Choroid plexus epithelial cell (primary cell): Measurements from ENCODE around the gene TTC3.
"Not testable (repeated sequence)": the region's sequence is repeated elsewhere in the genome, so short reads cannot be mapped to it uniquely, and the experiment has no call there.

Experiments used
- DNase-seq: peaks from one replicate; pipeline ENCODE4 v3.0.0-alpha.2; 2010; ENCODE audit warnings: low read depth
- H3K4me3 ChIP-seq: 2 replicates; pipeline ENCODE4 v1.5.1; 2011; ENCODE audit warnings: low read depth, mild to moderate bottlenecking, control low read depth, low read length, moderate library complexity
- TF ChIP-seq, protein P1 (sequence below): conservative IDR thresholded peaks from 2 replicates; pipeline ENCODE4 v1.5.1; 2011; ENCODE audit warnings: low read depth, mild to moderate bottlenecking, control low read depth, inconsistent platforms, low read length, moderate library complexity

The TTC3 gene

DNA sequence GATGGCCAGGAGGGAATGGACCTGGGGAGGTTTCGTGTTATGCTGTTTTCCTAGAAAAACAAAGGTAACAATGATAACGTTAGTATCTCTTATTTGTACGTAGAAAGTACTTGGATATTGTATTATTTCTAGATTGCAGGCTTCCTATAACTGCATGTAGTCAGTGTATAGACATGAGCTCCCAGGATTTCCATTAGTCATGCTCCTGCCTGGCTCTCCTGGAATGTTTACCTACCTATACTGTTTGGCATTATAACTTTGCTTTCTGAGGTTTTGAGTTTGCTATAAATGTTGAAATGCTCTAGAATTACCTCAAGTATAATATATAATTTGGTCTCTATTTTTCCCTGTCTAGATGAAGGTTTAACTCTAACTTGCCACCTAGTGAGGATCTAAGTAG lies 66.1 kb downstream of the TTC3 start:
- TF ChIP-seq, protein P1, sequence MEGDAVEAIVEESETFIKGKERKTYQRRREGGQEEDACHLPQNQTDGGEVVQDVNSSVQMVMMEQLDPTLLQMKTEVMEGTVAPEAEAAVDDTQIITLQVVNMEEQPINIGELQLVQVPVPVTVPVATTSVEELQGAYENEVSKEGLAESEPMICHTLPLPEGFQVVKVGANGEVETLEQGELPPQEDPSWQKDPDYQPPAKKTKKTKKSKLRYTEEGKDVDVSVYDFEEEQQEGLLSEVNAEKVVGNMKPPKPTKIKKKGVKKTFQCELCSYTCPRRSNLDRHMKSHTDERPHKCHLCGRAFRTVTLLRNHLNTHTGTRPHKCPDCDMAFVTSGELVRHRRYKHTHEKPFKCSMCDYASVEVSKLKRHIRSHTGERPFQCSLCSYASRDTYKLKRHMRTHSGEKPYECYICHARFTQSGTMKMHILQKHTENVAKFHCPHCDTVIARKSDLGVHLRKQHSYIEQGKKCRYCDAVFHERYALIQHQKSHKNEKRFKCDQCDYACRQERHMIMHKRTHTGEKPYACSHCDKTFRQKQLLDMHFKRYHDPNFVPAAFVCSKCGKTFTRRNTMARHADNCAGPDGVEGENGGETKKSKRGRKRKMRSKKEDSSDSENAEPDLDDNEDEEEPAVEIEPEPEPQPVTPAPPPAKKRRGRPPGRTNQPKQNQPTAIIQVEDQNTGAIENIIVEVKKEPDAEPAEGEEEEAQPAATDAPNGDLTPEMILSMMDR, result no peak
- no peak overlapping the region for H3K4me3 ChIP-seq
- DNase-seq, result peak; percentile 52

DNA sequence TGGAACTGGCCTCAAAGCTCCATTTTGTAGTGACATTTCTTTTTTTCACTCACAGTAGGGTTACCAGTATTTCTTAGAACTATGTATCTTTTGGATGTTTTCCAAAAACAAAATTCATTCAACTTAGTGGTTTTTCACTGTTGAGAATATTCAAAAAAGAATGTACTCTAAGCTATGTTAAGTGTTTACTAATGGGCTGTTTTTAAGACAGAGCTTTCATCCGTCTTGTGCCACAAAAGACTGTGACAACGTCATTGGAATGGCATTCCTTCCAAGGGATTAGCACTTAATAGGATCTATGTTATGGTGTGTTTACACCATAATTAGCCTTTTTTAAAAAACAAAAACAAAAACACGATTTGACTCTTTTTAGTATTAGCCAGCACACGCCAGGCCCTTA lies 66.8 kb downstream of the TTC3 start:
- H3K4me3 ChIP-seq, result no peak overlapping the region
- TF ChIP-seq, protein P1, result no peak
- DNase-seq, result peak; percentile 83

DNA sequence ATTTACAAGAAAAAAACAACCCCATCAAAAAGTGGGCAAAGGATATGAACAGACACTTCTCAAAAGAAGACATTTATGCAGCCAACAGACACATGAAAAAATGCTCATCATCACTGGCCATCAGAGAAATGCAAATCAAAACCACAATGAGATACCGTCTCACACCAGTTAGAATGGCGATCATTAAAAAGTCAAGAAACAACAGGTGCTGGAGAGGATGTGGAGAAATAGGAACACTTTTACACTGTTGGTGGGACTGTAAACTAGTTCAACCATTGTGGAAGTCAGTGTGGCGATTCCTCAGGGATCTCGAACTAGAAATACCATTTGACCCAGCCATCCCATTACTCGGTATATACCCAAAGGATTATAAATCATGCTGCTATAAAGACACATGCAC lies 70.3 kb downstream of the TTC3 start:
- not testable (repeated sequence) for H3K4me3 ChIP-seq, DNase-seq

DNA sequence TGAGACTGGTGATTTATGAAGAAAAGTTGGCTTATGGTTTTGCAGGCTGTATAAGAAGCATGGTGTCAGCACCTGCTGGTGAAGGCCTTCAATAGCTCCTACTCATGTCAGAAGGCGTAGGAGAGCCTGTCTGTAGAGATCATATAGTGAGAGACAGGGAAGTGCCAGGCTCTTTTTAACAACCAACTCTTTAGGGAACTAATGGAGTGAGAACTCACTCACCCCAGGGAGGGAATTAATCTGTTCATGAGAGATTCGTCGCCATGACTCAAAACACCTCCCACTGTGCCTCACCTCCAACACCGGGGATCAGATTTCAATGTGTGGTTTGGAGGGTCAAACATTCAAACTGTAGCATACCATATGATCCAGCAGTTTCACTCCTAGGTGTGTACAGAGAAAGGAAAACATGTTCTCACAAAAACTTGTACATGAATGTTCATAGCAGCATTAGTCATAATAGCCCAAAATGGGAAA lies 72.6 kb downstream of the TTC3 start:
- peak; percentile 96 for DNase-seq
- TF ChIP-seq, protein P1, result peak; percentile 19
- H3K4me3 ChIP-seq, result no peak overlapping the region

DNA sequence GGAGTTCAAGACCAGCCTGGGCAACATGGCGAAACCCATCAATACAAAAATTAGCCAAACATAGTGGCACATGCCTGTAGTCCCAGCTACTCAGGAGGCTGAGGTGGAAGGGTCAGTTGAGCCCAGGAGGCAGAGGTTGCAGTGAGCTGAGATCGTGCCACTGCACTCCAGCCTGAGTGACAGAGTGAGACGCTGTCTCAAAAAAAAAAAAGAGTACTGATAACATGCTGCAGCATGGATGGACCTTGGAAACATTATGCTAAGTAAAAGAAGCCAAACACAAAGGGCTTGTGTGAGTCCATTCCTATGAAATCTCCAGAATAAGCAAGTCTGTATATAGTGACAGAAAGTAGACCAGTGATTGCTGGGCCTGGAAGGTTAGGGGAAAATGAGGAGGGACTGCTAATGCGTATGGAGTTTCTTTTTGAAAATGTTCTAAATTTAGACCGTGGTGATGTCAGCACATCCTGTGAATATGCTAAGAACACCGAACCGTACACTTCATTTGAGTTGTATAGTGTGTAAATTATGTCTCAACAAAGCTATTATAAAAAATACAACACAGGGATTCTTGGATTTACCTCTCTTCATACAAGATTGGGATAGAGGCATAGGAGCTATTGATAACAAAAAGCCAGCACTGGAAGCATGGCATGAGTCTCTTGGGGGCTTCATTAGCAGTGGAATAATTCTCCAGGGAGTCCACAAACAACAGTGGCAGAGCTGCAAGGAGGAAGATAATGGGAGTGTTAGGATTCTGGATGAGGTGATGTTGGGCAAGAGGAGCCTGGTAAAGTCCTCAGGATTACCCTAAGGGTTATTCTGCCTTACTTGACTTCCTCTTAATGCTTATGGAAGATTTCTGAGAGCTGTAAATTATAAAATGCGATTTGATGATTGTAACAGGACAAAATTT lies 73.5 kb downstream of the TTC3 start:
- no peak overlapping the region for H3K4me3 ChIP-seq
- TF ChIP-seq, protein P1, result no peak
- DNase-seq, result peak; percentile 34

DNA sequence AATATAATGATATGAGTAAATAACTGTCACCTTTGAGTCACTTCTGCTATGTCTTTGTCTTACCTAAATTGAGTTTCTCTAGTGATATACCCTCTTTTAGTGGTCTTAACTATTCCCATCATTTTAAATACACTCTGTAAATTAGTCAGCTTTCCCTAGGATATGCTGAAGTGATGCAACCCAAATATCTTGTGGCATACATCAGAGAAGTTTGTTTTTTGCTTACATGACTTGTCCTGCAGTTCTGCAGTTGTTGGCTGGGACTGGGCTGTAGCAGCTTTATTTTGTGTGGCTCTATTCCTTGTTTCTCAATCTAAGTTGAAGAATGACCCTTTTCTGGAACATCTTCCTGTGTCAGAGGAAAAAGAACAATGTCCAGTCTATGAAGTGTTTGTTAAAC lies 76.4 kb downstream of the TTC3 start:
- peak; percentile 92 for DNase-seq
- TF ChIP-seq, protein P1, result no peak
- no peak overlapping the region for H3K4me3 ChIP-seq

DNA sequence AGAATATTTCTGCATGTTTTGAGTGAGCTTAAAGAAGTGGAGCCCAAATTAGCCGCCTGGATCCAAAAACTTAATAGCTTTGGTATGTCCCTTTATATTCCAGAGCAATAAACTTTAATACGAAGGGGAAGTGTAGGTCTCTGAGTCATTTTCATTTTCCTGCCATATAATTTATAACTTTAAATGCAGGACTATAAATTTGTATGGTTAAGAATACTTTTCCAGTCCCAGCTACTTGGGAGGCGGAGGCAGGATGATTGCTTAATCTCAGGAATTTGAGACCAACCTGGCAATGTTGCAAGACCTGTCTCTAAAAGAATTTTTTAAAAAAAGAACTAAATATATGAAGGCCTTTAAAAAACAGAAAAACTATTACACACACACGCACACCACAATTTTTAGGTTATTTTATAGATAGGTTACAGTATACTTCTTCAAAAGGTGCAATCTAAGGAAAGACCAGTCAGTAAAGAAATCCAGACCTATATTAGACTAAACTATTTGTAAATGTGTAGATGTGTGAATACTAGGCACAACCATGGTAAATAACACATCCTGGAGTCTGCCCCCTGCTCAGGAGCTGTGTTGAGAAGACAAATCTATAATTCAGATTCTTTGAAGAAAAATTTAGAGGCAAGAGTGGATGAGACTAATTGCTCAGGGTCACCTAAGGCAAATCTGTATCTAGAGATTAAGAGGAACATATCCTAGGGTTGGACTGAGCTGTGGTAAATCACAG lies 80.3 kb downstream of the TTC3 start:
- H3K4me3 ChIP-seq, result no peak overlapping the region
- peak; percentile 87 for DNase-seq
- TF ChIP-seq, protein P1, result no peak
